Occipital lobe (tissue), 2 donors: Measurements from ENCODE around the gene EGLN2. TPM values are rescaled to one million over a fixed set of nuclear protein-coding genes. Genes with fewer than 3 reads are reported as not detected.
"Not testable (repeated sequence)": the region's sequence is repeated elsewhere in the genome, so short reads cannot be mapped to it uniquely, and the experiment has no call there.

Source experiments
- DNase-seq: peaks from one replicate; lab custom pipeline; 2025; lab: John Stamatoyannopoulos, UW
- total RNA-seq: library from RNA; depleted of rRNA; stranded (reverse); fragments of >200 nt; gene quantifications from one replicate; pipeline ENCODE4 v1.2.3, GENCODE V29; 2014

EGLN2 gene
- total RNA-seq, 1 donor from 2014 or later: 46.9 TPM

DNA sequence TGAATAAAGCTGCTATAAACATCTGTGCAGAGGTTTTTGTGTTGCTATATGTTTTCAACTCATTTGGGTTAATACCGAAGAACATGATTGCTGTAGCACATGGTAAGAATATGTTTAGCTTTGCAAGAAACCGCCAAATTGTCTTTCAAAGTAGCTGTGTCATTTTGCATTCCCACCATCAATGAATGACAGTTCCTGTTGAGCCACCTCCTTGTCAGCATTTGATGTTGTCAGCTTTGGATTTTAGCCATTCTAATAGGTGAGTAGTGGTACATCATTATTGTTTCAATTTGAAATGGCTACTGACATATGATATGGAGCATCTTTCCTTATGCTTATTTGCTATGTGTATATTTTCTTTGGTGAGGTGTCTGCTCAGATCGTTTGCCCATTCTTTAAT lies 43.0 kb downstream of the EGLN2 start:
- not testable (repeated sequence) for DNase-seq

- not testable (repeated sequence) for DNase-seq
Measured at GRCh38 chr19:40842997-40843652, 44.1 kb downstream of the EGLN2 start.

DNA sequence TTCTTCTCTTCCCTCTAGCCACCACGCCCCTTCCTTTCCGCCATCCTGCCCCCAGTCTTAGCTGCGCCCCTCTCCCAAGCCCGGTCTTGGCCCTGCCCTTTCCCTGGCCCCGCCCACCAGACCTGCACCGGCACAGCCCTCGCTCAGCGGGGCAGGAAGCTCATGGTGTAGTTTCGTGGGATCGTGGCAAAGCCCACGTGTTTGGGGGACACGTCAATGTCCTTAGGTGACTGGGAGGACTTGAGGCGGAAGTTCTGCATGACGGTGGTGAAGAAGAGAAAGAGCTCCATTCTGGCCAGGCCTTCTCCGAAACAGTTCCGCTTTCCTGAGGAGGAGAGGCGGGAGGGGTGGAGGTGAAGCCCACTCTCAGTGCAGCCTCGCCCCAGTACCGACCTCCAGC lies 44.7 kb downstream of the EGLN2 start:
- DNase-seq: not testable (repeated sequence)

DNA sequence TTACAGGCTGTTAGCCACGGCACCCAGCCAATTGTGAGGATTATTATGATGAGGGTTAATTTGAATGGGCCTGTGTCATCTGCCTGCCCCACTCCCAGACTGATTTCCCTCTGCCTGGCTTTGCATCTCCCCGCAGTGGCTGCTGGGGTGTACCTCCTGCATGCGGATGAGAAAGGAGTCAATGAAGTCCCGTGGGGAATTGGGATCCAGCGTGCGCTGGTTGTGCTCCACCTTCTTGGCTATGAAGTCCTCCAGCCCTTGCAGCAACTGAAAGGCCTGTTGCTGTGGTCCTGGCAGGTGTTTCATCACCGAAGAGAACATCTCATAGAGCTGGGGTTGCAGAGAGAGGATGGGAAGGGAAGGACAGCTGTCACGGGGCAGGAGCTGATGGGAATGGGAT lies 47.7 kb downstream of the EGLN2 start:
- DNase-seq: not testable (repeated sequence)

- not testable (repeated sequence) for DNase-seq
Measured at GRCh38 chr19:40850277-40850676, 51.3 kb downstream of the EGLN2 start, which contains the start of gene CYP2A6. TSS of gene CYP2A6 (minus strand) at chr19:40850447. CDS start at chr19:40850426, 21 bp downstream.

DNA sequence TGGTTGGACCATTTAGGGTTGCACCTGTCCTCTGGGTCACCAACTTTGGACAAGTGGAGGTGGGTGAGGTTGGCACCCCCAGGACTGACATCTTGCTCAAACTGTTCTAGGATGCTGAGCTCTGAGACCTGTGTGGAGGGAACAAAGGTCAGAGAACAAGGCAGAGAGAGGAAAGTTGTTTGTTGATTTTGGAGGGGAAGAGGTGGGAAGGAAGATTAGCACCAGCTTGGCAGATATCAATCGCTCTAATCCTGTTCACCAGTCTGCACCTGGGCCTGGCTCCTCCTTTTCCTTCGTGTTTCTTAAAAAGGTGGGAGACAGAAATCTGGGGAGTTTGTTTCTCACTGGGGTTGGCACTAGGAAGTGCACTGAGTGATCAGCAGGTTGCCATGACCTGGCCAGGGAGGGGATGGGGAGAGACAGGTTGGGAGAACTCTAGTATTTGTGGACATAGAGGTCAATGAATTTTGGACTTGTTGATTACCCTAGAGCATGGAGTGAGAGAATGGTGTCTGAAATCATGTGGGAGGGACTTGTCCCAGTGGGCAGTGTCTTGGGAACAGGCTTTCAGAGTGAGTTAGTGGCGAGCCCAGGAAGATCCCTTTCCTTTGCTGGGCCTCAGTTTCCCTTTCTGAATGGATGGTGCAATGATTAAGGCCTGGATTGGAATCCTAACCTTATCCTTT lies 53.6 kb downstream of the EGLN2 start:
- DNase-seq: not testable (repeated sequence)

Other genes with a start within 250 kb of the EGLN2 start
- gene SHKBP1, start 222.3 kb upstream of the EGLN2 start, total RNA-seq: 4.1 TPM
- 18.9 TPM for gene LTBP4, start 197.8 kb upstream of the EGLN2 start, total RNA-seq
- 18.2 TPM for gene NUMBL, start 108.5 kb upstream of the EGLN2 start, total RNA-seq
- gene COQ8B, start 82.3 kb upstream of the EGLN2 start, total RNA-seq: 28.2 TPM
- 10.0 TPM for gene ITPKC, start 82.1 kb upstream of the EGLN2 start, total RNA-seq
- 0.31 TPM for gene ACTMAP, start 48.7 kb upstream of the EGLN2 start, total RNA-seq
- gene SNRPA, start 48.0 kb upstream of the EGLN2 start, total RNA-seq: 17.0 TPM
- not detected for gene MIA, start 23.7 kb upstream of the EGLN2 start, total RNA-seq
- 8.6 TPM for gene RAB4B, start 20.9 kb upstream of the EGLN2 start, total RNA-seq
- gene CYP2A6, start 51.3 kb downstream of the EGLN2 start, total RNA-seq: not detected
- 0.78 TPM for gene CYP2A7, start 83.0 kb downstream of the EGLN2 start, total RNA-seq
- not detected for gene CYP2B6, start 192.1 kb downstream of the EGLN2 start, total RNA-seq